SK-N-MC (cell line): ENCODE data around the gene REPS2.

ENCODE experiments used
- EZH2 ChIP-seq: fragments of 200-600 bp; sonication (generic); IDR thresholded peaks from one replicate; pipeline ENCODE4 v1.6.1; 2017; ENCODE audit warnings: antibody characterized with exemption
- POLR2AphosphoS5 ChIP-seq: IDR thresholded peaks from 2 replicates; pipeline ENCODE4 v1.6.1; 2012; ENCODE audit warnings: mild to moderate bottlenecking, low read depth, low read length, borderline replicate concordance

DNA sequence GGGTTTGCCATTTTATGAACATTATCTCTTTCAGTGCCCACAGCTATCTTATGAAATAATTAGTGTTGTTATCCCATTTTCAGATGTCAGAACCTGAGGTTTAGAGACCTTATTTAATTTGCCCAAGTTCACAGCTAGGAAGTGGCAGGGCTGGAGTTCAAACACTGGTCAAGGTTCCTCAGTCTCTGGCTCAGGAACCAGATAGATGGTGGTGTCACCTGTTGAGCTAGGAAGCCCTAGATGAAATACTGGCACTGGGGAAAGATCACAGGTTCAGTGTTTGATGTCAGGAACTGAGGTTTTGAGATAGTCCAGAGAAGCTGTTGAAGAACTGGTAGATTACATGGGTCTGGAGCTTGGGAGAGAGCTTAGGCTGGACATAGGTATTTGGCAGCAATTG is 85.4 kb downstream of the REPS2 start:
- TF ChIP-seq POLR2AphosphoS5: no peak
- no peak for TF ChIP-seq EZH2
